Activated CD8-positive, alpha-beta memory T cell treated with anti-CD3 and anti-CD28 coated beads for 4 hours (primary cell): Measurements from ENCODE around the gene NR5A2.

ENCODE experiments used
- DNase-seq, 2 donors: peaks; one replicate each; pipeline ENCODE4 v3.0.0-alpha.2; 2020; ENCODE audit warnings: low read depth in 2 of 2

Gene NR5A2

DNA sequence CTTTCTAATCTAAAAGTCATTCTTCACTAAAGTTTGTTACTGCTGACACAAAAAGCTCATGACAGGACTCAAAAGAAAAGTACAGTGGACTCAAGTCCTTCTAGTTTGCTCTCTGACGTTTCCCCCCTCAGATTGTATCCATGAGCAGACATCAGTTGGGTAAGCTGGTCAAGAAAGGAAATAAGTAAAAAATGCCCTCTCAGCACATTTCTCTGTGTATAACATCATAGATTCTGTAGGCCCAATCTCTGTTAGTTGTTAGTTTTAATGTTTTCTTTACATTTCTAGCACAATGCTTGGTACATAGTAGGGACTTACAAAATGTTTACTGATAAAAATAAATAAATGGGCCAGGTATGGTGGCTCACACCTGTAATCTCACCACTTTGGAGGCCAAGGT lies 96.8 kb downstream of the NR5A2 start:
- no peak for DNase-seq

GRCh38 chr1:200128081-200128480 lies 100.6 kb downstream of the NR5A2 start:
- no peak for DNase-seq

DNA sequence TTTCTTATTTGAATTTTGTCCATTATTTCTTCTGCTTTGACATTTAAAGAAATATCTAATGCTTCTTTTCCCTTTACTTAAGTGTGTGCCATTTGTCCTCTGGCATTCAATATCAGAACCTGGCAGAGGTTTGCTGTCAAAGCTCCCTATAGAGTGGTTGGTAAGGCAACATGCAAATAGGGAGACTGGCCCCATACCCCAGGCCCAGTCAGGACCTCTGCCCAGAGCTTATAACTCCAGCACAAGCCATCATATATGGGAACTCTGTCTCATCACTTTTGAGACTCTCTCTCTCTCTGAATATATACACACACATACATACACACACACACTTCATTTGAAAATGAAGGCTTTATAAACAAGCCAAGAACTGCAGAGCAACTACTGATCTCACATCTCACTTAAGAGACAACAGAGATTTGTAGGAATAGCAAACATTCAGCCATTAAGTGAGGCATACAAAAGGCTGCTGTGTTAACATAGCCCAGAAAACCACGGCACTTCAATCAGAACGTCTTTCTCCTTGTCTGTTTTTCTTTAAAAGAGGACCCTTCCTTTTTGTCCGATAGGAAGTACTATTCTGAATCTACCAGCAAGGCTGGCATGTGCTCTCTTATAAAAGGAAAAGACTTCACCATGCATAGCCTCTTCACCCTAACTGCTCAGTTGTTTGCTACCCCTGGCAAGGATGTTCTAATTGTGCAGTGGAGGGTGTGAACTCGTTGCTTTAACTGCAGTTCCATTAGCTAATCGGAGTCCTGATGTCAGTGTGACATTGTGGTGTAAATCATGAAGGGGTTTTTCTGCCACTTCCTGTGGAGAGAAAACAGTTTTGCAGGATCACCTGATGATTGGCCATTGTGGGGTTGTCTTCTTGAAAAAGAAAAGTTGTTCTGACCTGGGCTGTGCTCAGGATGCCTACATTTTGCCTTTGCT lies 101.7 kb downstream of the NR5A2 start:
- no peak for DNase-seq

- no peak for DNase-seq
Measured at GRCh38 chr1:200130552-200130951, 103.0 kb downstream of the NR5A2 start.

- DNase-seq = no peak
Measured at GRCh38 chr1:200131551-200132125, 104.1 kb downstream of the NR5A2 start.

DNA sequence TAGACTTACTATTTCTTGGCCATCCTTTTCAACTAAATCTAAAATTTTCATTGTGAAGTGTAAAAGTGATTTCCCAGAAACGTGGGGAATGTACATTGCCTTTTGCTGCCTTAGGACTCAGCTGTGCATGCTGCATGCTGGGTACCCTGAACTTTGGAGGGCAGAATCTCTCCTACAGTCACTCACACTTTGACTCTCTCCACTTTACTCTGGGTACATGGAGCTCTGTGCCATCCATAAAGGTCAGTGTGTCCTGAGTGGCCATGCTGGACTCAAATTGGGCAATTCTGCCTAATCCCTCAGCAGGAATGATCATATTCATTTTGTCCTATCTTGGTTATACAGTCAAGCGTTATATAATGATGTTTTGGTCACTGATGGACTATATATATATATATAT lies 105.6 kb downstream of the NR5A2 start:
- no peak for DNase-seq

DNA sequence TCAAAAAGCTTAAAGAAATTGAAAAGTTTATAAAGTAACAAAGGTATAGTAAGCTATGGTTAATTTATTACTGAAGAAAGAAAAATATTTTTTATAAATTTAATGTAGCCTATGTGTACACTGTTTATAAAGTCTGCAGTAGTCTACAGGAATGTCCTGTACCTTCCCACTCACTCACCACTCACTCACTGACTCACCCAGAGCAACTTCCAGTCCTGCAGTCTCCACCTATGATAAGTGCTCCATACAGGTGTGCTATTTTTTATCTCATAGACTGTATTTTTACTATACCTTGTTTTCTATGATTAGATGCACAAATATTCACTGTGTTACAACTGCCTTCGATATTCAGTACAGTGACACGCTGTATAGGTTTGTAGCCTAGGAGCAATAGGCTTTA lies 106.6 kb downstream of the NR5A2 start:
- no peak for DNase-seq

GRCh38 chr1:200136384-200136783 lies 108.9 kb downstream of the NR5A2 start:
- DNase-seq = no peak

DNA sequence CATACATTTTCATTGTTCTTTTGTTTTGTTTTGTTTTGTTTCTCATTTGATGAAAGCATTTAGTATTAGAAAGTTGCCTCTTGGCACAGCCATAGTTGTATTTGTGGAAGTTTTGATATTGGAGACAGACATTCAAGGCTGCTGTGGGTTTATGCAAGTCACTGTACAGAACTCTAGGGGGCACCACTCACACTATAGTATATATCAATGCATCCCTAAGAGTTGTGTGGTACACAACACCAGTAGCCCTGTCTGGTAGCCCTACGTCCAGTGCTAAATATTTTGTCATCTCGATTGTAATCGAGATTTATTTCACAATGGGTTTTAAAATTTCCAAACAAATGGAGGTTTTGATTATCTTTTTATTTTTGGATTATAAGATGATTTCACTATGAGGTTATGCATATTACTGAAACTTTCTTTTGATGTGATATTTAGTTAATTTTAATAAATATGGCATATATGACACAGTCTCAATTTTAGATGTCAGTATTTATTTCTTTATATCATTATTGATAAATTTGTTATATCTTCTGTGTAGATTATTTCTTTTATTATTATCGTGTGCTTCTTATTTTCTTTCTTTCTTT lies 112.2 kb downstream of the NR5A2 start:
- DNase-seq = no peak

DNA sequence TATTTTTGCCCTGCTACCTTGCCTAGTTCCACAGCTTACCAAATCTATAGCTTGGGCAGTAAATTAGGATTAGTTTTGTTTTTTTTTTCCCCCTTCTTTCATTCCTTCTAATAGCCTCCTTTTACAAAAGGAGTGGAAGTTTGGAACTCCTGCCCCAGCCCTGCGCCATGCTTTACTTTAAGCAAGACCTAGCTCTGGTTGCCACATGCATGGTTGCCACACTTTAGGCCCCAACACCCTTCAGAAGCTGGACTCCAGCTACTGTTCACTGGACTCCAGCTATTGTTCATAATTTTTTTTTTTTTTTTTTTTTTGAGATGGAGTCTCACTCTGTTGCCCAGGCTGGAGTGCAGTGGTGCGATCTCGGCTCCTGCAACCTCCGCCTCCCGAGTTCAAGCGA lies 115.8 kb downstream of the NR5A2 start:
- DNase-seq = no peak

- DNase-seq = no peak
Measured at GRCh38 chr1:200146100-200146499, 118.6 kb downstream of the NR5A2 start.

DNA sequence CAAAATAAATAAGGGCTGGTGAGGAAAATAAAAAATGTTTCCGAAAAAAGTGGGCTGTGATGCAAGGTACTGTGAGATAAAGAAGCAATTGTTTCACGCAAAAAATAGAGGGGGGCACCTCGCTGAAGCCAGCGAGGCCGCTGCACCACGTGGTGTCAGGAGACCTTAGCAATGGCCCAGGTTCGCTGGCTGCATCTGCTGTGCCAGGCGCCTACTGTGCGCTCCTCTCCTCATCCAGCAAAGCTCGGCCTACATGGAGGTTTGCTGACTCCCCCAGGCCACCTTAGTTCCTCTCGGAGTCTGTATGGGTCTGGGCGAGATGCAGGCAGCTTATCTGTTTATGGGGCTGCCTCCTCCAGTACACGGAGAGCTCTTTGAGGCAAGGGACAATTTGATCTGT lies 119.6 kb downstream of the NR5A2 start:
- no peak for DNase-seq

DNA sequence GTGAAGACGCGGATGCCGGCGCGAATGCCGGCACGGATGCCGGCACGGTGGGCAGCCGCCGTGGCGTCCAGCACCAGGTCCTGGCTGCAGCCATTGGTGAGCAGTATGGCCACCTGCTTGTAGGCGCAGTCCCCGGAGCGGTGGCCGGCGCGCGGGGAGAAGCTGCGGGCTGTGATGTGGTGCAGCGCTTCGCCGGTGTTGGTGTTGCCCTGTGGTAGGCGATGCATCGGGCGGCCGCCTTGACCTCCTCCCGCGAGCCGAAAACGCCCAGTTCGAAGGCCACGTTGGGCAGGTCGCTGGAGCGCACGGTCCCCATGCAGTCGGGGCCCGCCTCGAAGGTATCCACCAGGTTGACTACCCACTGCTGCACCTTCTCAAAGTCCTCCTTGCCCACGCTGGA lies 120.2 kb downstream of the NR5A2 start:
- DNase-seq = no peak

GRCh38 chr1:200150006-200150405 lies 122.5 kb downstream of the NR5A2 start:
- DNase-seq = no peak

GRCh38 chr1:200150721-200151120 lies 123.2 kb downstream of the NR5A2 start:
- no peak for DNase-seq

DNA sequence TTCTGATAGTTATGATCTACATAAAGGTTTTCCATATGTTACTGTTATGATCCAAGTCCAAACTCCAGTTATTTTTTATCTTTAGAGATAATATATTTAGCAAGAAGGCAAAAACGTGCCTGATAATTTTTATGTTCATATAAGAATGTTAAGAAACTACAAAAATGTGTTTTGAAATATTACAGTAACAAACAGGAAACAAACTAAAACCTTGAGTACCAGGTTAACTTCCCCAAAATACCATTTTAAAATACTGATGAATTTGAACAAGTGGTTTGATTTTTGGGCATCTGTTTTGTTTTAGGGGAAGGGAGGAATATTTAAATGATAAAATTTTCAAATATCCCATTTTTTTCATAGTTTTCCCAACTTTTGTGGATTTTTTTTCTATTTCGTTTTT lies 124.8 kb downstream of the NR5A2 start:
- DNase-seq = no peak

DNA sequence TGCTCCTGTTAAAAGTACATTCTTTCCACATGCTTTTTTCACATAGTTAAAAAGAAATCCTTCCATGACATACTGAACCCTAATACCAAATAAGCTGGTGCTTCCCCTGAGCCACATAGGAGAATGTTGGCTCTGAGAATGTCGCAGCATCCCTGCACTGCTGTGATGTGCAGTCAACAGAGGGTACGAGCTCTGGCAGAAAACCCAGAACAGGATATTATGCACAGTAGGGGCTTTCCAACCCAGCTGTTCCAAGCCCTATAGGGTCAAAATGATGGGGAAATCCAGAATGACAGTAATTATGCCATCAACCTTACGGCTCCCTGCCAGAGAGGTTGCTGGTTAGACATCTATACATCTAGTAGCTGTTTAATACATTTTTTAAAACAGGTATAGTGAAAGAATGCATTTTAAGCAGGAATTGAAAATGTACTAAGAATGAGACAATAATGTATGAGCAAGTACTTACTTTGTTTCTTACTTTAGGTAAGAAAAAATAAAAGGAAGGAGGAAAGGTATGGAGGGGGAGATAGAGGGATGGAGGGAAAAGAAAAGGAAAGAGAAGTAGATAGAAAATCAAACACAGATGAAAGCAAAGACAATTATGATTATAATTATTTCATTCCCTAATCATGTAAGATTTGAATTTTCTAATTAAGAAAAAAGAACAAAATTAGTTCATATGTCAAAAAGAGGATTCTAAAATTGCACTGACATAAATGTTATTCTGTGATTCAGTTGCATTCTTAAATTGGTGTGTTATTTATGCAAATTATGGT lies 126.0 kb downstream of the NR5A2 start:
- no peak for DNase-seq

DNA sequence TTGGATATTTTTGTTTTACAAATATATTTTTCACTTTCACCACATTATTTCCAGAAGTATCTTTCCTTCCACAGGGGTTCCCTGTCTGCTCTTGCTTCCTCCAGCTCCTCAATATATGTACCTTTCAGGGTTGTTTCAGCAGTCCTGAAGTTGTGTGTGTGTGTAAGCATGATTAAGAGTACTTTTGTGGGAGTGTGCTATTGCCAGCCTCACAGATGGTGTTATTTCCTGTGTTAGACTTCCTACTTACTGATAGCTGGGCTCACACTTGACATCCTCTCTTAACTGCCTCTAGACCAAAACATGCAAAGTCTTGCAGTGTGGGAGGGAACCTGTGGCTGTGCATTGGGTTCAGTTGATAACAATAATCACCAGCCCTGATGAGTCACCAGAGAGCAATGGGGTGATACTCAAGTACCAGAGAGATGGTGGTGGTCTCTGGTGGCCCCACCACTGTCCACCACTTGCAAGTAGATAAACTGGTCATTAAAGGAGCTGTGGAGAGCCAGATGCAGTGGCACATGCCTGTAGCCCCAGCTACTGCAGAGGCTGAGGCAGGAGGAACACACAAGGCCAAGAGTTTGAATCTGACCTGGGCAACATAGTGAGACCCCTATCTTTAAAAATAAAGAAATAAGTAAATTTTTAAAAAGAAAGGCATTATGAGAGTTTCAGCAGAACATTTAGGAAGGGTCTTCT lies 126.7 kb downstream of the NR5A2 start:
- peak in 1 of 2 donors; percentile 28 for DNase-seq

DNA sequence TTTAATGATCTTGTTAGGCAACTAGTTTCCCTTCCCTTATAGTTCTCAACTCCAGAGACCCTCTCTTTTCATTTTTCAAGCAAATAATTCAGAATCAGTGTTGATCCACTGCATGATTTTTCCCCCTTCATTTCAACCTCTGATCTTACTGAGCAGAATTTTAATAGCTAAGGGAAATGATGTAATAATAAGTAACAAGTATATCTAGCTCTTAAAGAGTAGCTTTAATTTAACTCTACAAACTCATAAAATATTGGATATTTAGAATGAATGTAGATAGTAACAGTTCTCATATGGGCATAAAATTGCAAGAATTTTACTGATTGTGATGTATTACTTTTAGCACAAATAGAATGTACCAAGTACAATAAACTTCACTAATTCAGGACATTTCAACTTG lies 130.2 kb downstream of the NR5A2 start:
- no peak for DNase-seq

- no peak for DNase-seq
Measured at GRCh38 chr1:200161801-200162200, 134.3 kb downstream of the NR5A2 start.

DNA sequence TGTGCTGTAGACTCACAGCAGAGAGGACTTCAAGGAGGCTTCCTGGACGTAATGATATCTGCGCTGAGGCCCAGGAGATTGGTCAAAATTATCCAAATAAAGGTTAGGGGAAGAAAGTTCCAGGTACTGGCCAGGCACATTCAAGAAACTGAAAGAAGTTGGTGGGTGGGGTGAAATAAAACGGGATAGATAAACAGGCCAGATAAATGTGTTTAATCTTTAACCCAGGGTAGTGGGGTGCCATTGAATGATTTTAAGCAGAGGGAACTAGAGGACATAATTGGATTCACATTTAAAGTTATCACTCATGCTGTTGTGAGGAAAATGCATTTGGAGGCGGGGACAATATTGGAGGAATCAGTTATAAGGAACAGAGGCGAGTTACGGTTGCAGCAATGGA lies 134.7 kb downstream of the NR5A2 start:
- DNase-seq = no peak

GRCh38 chr1:200162877-200163276 lies 135.4 kb downstream of the NR5A2 start:
- no peak for DNase-seq
